Cerebellar cortex (tissue), 1 donor: ENCODE measurements around the gene POLA2.
A peak's percentile ranks its signal among the peaks of the same experiment; 100 is the strongest.
"Not testable (repeated sequence)": the region's sequence is repeated elsewhere in the genome, so short reads cannot be mapped to it uniquely, and the experiment has no call there.

Experiments
- DNase-seq: peaks from one replicate; pipeline ENCODE4 v3.0.0-alpha.2; 2015; ENCODE audit warnings: low spot score

Gene POLA2, protein sequence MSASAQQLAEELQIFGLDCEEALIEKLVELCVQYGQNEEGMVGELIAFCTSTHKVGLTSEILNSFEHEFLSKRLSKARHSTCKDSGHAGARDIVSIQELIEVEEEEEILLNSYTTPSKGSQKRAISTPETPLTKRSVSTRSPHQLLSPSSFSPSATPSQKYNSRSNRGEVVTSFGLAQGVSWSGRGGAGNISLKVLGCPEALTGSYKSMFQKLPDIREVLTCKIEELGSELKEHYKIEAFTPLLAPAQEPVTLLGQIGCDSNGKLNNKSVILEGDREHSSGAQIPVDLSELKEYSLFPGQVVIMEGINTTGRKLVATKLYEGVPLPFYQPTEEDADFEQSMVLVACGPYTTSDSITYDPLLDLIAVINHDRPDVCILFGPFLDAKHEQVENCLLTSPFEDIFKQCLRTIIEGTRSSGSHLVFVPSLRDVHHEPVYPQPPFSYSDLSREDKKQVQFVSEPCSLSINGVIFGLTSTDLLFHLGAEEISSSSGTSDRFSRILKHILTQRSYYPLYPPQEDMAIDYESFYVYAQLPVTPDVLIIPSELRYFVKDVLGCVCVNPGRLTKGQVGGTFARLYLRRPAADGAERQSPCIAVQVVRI

DNA sequence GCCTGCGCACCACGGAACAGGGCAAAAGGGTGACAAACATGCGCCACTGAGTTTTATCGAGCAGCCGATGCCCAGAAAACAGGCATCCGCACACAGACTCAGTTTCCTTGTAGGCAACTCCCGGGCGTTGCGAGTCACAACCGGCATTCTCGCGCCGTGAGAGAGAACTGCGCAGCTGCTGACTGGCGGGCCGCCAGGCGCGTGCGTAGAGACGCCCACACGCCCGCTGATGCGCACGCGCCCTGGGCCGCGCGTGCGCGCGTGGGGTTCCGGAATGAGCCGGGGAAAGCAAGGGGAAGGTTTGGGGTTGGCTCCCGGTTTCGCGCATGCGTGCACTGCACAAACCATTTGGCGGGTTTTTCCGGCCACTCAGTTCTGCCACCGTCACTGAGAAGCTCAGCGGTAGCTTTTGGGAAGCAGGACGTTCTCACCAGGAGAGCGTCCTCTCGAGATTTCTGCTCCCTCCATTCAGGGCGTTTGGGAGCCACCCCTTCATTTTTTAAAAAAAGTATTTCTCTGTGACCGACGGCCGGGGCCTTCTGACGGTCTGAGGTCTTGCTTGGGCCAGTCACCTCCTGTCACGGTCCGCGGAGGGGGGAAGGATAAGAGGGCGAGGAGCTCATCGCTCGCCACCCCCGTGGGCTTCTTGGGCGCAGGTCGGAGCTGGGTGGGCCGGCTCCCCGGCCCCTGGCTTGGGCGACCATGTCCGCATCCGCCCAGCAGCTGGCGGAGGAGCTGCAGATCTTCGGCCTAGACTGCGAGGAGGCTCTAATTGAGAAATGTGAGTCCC lies at the start of gene POLA2:
Gene POLA2, plus strand, starts transcription at position 372 of the 790 bp plus-strand sequence. Its CDS starts 331 bp downstream, at position 703.
- peak; percentile 92 for DNase-seq

DNA sequence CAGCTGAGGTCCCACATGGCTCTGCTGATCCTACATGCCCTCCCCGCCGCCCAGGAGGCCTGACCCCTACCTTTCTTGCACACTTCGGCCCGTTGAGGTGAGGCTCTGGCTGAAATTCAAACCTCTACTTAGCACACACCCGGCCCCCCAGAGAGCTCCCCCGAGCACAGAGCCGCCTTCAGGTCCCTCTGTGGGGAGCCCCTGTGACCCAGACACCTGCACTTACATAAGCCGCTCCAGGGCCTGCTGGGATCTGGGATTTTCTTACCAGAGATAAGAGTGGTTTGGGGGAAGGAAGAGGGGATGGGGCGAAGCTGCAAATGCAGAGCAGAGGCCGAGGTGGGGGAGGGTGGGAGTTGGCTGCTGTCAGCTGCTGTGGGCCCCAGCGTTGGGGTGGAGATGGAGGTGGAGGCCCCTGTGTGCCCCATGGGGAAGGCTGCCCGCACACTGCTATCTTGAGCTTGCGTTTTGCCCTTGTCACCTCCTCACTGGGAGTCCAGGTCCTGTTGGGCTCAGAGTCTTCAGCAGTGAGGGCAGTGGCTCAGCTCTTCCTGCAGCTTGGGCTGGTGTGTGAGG lies 49.4 kb upstream of the POLA2 start:
- no peak for DNase-seq

DNA sequence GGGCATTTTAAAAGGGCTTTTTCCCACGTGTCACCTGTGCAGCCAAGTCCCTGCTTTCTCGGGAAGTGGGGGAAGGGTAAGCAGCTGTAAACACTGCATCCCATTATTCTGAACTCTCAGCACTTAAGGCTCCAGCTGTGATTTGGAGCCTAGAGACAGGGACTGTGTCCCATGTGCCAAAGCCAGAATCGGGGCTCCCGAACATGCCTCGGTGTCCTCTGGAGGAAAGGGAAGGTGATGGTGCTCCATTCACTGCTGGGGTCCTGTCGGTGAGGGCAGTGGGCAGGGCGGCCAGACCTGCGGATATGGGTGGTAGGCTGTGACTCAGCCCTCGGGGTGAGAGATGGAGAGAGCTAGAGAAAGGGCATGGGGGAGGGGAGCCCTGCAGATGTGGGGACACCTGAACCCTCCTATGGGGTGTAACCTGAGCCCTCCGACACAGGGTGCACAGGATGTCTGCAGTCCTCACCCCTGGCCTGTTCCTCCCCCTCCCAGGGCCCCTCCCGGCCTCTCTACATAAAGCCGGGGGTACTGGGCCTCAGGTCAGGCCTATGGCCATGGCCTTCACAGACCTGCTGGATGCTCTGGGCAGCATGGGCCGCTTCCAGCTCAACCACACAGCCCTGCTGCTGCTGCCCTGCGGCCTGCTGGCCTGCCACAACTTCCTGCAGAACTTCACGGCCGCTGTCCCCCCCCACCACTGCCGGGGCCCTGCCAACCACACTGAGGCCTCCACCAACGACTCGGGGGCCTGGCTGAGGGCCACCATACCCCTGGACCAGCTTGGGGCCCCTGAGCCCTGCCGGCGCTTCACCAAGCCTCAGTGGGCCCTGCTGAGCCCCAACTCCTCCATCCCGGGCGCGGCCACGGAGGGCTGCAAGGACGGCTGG lies 48.2 kb upstream of the POLA2 start:
- DNase-seq, result no peak

DNA sequence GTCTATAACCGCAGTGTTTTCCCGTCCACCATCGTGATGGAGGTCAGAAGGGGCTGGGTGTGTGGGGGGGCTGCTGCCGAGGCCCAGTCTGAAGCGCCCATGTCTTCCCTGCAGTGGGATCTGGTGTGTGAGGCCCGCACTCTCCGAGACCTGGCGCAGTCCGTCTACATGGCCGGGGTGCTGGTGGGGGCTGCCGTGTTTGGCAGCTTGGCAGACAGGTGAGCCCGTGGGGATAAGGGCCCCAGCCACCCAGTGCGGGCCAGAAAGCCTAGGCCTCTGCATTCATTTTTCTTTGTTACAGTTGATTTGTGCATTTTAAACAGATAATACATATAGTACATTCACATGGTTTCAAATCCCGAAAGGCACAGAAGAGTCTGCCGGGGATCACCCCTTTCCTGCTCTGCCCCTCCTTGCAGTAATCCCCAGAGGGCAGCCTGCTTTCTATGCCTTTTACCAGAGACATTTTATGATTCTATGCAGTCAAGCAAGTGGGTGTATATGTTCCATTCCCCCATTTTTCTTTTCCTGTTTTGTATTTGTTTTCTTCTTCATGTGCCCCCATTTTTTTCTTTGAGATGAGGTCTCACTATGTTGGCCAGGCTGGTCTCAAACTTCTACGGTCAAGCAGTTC lies 47.4 kb upstream of the POLA2 start:
- no peak for DNase-seq

DNA sequence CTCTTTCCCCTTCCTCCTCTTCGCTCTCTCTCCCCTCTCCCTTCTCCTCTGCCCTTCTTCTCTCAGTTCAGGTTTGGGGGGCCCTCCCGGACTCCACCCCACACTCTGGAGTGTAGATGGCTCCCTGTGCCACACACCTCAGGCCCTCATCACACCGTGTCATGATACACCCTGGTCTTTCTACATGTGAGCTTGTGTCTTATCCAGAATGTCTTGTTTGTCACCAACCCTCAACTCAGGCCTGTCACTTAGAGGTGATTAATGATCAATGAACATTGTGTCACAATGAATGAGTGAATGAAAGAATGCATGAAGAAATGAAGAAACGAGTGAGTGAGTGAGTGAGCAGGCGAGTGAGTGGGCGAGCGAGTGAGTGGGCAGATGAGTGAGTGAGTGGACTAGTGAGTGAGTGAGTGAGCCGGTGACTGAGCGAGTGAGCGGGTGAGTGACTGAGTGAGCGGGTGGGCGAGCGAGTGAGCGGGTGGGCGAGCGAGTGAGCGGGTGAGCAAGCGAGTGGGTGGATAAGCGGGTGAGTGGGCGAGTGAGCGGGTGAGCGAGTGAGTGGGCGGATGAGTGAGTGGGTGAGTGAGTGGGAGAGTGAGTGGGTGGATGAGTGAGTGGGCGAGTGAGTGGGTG lies 46.2 kb upstream of the POLA2 start:
- no peak for DNase-seq

DNA sequence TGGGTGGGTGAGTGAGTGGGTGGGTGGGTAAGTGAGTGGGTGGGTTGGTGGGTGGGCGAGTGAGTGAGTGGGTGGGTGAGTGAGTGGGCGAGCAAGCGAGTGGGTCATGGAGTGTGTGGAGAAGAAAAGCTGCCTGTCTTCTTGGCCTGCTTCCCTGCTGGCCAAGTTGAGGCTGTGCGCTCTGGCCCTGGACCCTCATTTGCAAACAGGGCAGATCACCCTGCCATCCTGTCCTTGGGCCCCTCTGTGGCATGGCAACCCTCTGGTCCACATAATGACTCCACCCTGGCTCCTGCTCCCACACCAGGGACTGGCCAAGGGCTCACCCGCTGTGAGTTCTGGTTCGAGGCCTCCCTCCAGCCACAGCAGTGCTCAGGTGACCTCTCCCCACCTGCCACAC lies 44.9 kb upstream of the POLA2 start:
- DNase-seq, result no peak

DNA sequence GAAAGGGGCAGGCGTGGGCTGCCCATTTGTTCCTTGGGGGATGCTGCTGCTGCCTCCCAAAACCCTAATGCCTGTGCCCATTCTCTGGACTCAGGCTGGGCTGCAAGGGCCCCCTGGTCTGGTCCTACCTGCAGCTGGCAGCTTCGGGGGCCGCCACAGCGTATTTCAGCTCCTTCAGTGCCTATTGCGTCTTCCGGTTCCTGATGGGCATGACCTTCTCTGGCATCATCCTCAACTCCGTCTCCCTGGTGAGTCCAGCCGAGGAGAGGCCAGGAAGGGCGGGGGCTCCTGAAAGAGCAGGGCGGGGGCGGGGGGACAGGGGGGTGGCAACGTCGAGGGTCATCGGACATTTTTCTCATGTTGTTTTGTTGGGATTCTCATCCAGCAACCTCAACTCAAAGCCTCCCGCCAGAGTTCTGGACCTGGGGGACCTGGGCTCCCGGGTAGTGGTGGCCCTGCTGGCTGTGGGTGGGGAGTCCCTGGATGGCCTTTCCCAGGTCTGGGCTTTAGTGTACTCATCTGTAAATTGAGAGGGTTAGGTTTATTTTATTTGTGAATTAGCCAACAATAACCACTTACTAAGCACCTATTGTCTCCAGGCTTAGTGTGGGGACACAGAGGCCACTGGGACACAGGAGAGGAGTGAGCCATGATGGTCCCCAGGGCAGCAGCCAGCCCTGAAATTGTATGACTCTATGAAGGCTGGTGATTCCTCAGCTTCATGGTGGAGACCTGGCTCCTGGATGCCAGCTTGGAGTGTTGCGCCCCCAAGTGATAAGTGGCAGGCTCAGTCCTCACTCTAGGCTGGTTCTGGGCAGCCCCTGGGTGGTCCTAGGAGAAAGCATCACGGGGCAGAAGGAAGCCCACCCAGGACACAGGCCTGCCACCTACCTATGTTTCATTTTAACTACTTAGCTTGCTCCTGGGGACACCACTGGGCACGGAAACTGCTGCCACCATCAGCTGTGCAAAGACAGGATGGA lies 44.0 kb upstream of the POLA2 start:
- DNase-seq, result no peak

DNA sequence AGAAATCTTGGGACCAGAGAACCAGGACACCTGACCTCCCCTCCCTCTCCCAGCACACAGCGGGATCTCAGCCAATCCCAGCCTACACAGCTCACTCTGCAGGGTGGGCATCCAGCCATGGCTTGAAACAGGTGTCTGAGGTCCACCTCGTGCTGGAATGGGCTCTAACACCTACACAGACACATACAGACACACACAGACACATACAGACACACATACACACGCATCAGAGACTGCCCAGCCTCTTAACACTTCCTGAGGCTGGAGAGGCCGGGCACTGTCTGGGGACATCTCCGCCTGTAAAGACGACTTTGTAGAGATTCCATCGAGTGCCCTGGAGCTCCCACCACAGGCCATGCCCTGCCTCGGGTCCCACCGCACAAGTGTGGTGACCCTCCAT lies 43.3 kb upstream of the POLA2 start:
- no peak for DNase-seq

DNA sequence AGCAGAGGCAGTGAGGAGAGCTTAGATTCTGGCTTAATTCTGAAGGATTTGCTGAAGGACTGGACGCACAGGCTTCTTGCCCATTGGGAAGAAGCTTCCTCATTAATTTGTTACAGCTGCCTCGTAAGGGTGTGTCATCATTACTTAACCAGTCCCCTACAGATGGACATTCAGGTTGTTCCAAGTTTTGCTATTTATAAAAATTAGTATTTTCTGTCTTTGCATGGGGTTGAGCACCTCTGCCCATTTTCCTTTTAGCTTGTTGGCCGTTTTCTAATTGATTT lies 41.9 kb upstream of the POLA2 start:
- DNase-seq, result no peak

DNA sequence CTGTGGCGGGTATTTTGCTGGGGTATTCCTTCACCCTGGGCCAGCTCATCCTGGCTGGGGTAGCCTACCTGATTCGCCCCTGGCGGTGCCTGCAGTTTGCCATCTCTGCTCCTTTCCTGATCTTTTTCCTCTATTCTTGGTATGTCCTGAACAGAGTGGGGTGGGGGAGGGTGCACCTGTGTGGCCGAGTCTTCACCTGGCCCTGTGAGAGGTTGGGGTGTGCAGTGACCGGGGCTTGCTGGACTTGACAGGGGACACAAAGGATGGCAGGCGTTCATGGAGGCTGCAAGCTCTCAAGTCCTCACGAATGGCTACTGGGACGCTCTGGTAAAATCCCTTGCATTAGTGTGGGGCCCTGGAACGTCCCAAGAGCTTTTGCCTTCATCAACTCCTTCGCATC lies 40.7 kb upstream of the POLA2 start:
- no peak for DNase-seq

DNA sequence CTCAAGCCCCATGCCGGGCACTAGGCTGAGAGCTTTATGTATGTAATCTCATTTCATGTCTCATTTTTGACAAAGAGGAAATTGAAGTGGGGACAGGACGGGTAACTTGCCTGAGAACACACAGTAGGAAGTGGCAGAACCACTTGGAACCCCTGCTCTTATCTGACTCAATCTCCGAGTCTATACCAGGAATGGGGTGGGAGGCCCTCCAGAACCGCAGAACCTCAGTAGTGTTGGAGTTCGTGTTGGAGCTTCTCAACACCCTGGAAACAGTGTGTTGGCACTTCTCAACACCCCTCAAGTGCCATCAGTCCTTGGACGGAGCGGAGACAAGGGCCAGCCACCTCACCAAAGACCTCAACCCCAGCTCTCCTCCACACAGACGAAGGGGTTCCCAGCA lies 38.8 kb upstream of the POLA2 start:
- no peak for DNase-seq

DNA sequence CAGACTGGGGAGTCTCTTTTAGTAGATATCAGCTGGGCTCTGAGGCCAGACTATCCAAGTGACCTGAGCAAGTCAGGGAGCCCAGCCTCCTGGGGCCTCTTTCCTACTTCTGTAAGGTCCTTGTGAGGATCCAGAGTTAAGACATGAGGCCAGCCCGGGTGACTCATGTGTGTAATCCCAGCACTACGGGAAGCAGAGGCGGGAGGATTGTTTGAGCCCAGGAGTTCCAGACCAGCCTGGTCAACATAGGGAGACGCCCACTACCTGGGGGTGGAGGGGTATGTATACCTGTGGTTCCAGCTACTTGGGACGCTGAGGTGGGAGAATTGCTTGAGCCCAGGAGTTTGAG lies 36.9 kb upstream of the POLA2 start:
- DNase-seq, result no peak

DNA sequence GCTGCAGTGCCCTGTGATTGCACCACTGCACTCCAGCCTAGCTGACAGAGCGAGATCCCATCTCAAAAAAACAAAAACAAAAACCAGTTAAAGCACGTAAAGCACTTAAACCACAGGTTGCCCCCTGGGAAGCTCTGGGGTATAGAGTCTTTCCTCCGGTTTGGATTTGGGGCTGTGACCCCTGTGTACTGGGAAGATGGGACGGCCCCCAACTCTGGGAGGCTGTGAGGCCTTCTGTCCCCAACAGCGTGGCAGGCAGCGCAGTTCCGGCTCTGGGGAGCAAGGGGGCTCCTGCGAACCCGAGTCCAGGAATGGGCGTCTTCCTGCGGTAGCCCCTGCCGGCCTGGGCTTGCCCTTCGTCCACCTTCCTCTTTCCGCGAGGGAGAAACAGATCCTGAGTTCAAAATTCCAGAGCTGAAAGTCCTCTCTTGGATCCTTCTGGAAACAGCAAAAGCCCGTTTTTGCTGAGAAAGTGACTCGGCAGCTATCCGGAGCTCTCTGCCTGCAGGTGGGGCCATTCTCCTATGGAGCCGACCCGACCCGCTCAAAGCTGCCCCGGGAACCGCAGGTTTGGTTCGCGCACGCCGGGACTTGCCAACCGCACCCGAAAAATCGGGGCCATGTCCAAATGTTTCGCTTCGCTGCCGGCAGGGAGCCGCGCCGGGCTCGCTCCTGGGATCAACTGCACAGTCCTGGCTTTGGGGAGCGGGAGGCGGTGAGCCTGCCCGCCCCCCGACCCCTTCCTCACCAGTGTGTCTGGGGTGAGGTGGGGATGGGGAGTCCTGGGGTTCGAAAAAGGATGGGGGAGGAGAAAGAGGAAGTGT lies 36.3 kb upstream of the POLA2 start:
- DNase-seq, result peak; percentile 42

DNA sequence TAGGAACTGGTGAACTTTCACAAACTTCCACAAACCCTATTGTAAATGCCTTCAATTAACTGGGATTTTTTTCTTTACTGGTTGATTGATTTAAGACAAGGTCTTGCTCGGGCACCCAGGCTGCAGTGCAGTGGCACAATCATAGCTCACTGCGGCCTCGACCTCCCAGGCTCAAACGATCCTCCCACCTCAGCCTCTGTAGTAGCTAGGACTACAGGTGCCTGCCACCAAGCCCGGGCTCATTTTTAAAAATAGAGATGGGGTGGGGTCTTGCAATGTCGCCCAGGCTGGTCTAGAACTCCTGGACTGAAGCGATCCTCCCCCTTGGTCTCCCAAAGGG lies 35.7 kb upstream of the POLA2 start:
- DNase-seq, result no peak

DNA sequence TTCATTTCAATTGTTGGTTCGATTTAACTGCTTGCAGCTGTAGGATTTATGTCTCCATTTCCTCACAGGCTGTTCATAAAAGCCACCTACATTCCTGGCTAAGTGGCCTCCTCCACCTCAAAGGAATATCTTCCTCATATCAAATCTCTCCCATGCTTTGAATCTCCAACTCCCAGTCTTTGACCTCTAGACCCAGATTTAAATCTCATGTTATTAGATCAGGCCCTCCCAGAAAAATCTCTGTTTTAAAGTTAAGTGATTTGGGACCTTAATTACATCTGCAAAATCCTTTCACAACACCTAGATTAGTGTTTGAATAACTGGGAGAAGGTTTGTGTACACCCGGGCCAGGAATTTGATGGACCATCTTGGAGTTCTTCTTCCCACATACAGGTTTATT lies 33.9 kb upstream of the POLA2 start:
- no peak for DNase-seq

DNA sequence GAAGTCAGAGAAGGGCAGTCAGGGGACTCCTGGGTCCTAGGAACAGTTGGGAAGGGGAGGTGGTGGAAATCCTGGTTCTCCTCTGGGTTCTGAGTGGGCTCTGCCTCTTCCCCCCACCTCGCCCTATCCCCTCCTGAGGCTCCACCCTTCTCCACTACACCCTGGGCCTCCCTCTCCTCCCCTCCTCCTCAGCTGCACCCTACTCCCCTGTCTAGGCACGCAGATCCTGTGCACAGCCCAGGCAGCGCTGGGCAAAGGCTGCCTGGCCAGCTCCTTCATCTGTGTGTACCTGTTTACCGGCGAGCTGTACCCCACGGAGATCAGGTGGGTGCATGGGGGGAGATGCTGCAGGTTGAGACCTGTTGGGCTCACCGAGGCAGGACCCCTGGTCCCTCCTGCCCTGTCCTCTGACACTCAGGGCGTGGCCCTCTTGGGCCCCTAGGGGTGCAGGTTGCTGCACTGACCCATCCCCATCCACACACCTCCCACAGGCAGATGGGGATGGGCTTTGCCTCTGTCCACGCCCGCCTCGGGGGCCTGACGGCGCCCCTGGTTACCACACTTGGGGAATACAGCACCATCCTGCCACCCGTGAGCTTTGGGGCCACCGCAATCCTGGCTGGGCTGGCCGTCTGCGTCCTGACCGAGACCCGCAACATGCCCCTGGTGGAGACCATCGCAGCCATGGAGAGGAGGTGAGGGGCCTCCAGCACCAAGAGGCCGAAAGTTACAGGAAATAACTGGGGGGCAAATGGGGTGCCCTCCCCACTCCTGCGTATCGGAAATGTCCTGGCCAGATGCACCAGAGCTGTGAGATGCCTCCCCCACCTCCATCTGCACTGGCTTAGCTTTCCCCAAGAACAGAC lies 25.3 kb upstream of the POLA2 start:
- DNase-seq, result no peak

DNA sequence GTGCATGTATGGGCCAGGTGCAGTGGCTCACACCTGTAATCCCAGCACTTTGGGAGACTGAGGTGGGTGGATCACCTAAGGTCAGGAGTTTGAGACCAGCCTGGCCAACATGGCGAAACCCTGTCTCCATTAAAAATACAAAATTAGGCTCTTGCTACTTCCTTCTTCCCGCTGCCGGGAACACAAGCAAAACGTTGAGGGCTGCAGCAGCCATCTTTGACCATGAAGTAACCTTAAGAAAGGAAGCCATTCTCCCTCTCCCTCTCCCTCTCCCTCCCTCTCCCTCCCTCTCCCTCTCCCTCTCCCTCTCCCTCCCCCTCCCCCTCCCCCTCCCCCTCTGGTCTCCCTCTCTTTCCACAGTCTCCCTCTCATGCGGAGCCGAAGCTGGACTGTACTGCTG lies 23.5 kb upstream of the POLA2 start:
- DNase-seq, result not testable (repeated sequence)

DNA sequence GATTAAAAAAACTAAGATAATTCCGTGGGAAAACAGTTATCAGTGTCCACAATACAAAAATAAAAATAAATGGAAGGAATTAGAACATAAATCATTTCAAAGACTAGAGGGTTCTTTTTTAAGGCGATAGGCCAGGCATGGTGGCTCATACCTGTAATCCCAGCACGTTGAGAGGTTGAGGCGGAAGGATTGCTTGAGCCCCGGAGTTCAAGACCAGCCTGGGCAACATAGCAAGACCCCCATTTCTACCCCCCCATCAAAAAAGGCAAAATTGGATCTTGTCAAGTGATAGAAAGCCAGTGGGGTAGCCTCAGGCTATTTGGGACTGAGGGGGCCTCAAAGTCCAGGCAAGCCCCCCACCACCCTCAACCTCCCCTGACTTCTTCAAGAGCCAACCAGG lies 20.6 kb upstream of the POLA2 start:
- no peak for DNase-seq
